ENCODE measurements around the gene CMIP. TPM values are rescaled to one million over a fixed set of nuclear protein-coding genes. Genes with fewer than 3 reads are reported as not detected.
A peak's percentile ranks its signal among the peaks of the same experiment; 100 is the strongest.

Gene CMIP
- total RNA-seq, 1 experiment from 2014 or later: 4.9 TPM

DNA sequence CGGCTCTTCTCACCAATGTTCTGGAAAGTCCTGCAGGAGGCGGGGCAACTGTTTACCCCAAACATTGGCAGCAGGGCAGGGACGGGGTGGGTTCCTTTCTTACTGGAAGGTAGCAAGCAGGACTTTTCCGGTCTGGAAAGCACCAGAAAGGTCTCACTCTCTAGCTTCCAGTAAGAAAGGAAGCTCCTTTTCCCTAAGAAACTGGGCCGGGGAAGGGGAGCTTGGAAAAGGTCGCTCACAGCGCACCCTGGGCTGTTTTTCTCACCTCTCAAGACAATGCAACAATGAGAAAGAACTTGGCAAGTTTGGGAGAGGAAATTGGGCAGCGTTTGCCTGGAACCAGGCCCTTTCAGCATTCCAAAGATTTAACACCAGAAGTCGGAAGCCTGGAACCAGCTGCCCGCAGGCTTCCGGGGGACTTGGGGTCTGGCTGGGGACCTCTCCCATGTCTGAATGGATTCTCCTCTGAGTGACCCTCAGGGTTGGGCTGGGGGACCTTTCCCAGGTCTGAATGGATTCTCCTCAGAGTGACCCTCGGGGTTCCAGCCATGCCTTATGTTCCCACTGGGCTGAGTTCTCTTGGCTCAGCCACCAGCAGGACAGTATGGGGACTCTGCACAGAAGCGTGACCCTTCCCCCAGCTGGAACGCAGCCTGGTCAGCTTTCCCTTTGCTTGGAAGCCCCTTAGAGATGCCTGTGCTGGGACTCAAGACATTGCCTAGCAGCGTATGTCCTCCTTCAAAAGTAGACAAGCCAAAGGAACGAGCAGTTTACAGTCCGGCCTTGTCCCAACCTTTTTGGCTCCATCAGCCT is 167.9 kb downstream of the CMIP start:
- no peak for DNase-seq (ENCODE audit: extremely low read depth, low read depth)

DNA sequence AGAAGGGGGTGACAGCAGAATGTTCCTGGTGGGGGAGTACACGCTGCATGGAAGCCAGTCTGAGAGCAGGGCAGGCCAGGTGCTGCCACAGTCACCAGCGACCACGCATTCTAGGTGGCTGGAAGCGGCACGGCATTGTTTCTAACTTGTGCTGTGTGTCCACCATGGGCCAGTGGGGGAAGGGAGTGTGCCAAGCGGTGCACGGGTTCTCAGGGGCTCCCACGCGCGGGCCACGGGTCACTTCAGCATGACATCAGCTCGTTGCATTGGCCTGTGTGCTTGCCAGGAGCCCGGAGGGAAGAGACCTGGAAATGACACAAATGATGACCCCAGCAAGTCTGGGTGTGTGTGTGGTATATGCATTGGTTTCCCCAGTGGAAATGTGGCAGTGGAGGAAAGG is 169.6 kb downstream of the CMIP start:
- no peak for DNase-seq (ENCODE audit: extremely low read depth, low read depth)

DNA sequence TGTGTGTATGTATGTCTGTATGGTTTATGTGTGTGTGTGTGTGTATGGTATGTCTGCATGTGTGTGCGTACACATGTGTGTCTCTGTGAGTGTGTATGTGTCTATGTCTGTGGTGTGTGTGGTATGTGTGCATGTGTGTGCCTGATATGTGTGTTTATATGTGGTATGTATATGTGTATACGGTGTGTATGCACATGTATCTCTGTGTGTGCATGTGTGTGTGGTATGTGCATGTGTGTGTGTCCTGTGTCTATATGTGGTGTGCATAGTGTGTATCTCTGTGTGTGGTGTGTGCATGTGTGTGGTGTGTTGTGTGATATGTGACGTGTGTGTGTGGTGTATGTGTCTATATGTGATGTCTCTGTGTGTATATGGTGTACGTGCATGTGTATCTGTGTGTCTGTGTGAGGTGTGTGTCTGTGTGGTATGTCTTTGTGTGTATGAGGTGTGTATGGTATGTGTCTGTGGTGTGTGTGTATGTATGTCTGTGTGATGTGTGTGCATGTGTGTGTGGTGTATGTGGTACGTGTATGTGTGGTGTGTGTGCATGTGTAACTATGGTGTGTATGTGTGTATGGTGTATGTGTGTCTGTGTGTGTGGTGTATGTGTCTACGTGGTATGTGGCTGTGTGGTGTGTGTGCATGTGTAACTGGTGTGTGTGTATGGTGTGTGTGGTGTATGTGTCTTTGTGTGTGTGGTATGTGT is 170.2 kb downstream of the CMIP start:
- no peak for DNase-seq (ENCODE audit: extremely low read depth, low read depth)

GRCh38 chr16:81615411-81615810 is 170.8 kb downstream of the CMIP start:
- no peak for DNase-seq (ENCODE audit: extremely low read depth, low read depth)

GRCh38 chr16:81615833-81616232 is 171.2 kb downstream of the CMIP start:
- no peak for DNase-seq (ENCODE audit: extremely low read depth, low read depth)

GRCh38 chr16:81616321-81617020 is 171.9 kb downstream of the CMIP start:
- no peak for DNase-seq (ENCODE audit: extremely low read depth, low read depth)

GRCh38 chr16:81617021-81617346 is 172.4 kb downstream of the CMIP start:
- no peak for DNase-seq (ENCODE audit: extremely low read depth, low read depth)

DNA sequence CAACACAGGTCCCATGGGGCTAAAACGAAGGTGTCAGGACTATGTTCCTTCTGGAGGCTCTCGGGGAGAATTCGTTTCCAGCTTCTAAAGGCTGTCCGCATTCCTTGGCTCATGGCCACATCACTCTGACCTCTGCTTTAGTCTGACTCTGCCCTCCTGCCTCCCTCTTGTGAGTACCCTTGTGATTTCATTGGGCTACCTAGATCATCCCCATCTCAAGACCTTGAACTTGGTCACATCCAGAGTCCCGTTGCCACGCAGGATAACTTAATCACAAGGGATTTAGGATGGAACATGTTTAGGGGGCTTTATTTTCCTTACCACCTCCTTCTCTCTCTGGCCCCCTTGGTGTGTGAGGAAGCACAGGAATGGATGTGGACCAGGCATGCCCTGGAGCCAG is 173.6 kb downstream of the CMIP start:
- no peak for DNase-seq (ENCODE audit: extremely low read depth, low read depth)

DNA sequence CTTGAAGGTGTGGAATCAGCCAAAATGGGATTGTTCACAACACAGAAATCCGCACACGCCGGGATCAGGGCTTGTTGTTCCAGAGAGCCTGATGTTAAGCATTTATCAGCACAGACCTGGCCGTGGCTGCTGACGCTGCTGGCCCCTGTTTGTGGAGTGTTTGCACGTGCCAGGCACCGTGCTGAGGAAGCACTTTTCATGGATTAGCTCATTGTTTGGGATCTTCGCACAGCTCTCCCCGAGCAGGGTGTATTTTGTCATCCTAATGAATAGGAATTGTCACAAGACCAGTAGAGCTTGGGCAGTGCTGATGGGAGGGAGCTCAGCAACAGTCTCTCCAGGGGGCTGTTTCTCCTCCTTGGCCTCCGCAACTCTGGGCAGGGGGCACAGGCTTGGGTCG is 174.1 kb downstream of the CMIP start:
- no peak for DNase-seq (ENCODE audit: extremely low read depth, low read depth)

DNA sequence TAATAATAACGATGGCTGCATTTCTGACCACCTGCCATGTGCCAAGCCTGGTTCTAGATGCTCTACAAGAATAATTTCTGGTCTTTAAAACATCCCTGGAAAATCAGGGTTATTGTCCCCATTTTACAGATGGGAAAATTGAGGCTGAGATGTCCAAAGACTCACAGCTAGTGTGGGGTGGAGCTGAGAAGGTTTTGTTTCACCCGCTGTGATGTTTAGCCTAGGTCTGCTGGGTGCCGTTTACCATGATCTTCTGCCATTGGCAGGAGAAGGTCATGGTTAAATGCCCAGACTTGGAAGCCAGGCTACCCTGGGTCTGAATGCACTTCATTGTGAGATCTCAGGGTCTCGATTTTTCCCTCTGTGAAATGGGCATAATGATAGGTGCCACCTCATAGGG is 175.4 kb downstream of the CMIP start:
- no peak for DNase-seq (ENCODE audit: extremely low read depth, low read depth)

GRCh38 chr16:81620796-81621195 is 176.2 kb downstream of the CMIP start:
- DNase-seq (ENCODE audit: extremely low read depth, low read depth): no peak

DNA sequence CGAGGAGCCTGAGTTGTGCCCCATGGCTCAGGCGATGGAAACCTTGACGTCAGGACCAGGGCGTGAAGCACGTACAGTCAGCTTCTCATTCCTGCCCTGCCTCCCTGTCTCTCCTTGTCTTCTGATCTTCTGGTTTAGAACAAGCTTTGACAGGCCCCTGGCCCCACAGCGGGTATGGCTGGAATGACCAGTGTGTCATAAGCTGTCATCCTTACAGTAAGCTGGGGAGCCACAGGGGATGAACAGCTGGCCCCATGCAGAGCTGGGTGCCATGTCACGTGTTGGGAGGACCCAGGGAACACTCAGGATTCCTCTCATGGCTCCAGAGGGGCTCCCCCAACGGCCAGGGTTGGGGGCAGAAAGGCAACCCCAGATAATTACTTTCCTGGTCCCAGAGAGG is 176.9 kb downstream of the CMIP start:
- no peak for DNase-seq (ENCODE audit: extremely low read depth, low read depth)

DNA sequence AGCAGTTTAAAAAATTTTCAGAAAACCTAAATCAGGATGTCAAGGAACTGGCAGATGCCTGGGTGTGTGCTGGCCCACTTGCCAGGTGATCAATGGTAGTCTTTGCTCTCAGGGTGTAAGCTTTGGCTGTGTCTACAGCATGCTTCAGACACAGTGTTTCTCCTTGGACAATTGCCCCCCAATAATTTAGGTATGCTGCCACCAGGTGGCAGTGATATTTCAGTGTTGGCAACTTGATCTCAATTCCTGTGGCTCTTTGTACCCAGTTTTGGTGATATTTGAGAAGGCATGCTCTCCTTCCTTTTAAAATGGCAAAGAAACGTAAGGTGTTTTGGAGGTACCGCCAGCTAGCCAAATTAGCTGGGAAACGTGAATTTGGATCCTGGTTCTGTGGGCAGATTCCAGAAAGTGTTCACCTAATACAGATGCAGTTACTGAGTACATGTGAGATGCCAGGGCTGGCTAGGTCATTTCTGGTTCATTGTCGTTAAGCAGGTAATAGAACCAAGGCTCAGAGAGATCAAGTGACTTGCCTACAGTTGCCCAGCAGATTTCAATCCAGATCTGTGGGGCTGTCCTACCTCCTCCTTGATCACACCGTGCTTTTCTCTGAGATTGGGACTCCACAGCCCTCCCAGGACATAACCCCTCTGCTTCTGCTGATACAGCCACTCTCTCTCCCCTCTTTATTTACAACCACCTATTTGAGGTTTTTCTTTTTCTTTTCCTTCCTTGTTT is 178.9 kb downstream of the CMIP start:
- peak; percentile 37 for DNase-seq (ENCODE audit: extremely low read depth, low read depth)

GRCh38 chr16:81624403-81624759 is 179.8 kb downstream of the CMIP start:
- no peak for DNase-seq (ENCODE audit: extremely low read depth, low read depth)

GRCh38 chr16:81624760-81625543 is 180.3 kb downstream of the CMIP start:
- DNase-seq (ENCODE audit: extremely low read depth, low read depth): no peak

DNA sequence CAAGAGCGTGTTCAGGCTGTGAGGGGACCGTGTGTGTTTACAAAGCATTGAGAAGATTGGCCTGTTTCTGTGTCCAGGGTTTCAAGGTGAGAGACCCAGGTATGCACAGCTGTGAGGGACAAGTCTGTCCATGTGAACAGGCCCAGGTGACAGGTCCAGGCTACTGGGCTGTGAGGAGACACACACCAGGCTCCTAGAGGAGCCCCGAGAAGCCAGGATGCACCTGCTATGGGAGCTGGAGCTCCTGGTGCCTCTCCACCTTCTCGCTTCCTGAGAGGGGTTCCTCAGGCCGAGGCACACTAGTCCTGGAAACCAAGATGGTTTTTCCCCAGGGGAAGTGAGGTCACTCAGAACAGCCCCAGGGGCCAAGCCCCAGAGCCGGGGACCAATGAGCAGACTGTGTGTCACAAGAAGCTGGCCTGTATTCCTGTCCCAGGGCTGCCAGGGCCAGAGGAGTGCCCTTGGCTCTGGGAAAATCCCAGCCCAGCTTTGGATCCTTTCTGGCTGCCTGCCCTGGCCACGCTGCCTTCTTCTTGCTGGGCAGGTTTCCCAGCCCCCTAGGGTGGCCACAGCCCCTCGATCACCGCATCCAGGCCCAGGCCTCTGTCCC is 181.0 kb downstream of the CMIP start:
- no peak for DNase-seq (ENCODE audit: extremely low read depth, low read depth)

DNA sequence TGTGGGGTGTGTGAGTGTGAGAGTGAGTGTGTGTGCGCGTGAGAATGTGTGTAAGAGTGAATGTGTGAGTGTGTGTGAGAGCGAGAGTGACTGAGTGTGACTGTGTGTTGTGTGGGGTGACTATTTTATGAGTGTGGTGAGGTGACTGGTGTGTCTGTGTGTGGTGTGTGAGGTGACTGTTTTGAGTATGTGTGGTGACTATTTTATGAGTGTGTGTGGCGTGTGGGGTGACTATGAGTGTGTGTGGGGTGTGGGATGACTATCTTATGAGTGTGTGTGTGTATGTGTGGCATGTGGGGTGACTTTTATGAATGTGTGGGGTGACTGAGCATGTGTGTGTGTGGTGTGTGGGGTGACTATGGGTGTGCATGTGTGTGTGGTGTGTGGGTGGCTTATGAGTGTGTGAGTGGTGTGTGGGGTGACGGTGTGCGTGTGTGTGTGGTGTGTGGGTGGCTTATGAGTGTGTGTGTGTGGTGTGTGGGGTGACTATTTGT is 181.6 kb downstream of the CMIP start:
- no peak for DNase-seq (ENCODE audit: extremely low read depth, low read depth)

DNA sequence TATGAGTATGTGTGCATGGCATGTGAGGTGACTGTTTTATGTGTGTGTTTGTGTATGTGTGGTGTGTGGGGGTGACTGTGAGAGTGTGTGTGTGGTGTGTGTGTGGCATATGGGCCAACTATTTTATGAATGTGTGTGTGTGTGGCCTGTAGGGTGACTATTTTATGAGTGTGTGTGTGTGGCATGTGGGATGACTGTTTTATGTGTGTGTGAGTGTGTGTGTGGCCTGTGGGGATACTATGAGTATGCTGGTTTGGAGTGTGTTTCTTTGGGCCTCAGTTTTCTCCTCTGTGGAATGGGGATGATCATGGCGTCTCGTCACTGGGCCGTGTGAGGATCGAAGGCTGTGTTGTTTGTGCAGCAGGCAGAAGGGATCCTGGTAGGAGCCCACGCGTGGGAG is 182.4 kb downstream of the CMIP start:
- DNase-seq (ENCODE audit: extremely low read depth, low read depth): no peak

GRCh38 chr16:81627729-81628244 is 183.2 kb downstream of the CMIP start:
- no peak for DNase-seq (ENCODE audit: extremely low read depth, low read depth)

Data from NCI-H460 (cell line).